ENCODE results near the gene CCDC83.

DNA sequence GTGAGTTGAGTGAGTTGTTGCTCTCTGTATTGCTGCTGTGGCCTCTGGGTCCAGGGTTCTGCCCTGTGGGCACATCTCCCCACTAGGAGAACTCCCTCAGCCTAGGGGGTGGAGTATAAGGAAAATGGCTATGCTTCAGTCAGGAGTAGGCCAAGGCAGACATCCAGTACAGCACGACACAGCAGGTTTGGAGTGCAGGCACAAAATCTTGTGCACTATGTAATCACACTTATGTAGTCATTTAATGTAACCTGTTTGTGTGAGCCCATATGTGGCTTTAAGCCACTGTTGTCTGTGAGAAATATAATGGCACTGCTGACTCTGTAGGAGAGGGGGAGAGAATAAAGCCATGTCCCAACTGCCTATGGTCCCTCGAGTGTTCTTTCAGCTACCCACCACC, 90.1 kb downstream of the CCDC83 start:
- no peak for TF ChIP-seq POLR2AphosphoS5 (IDR thresholded peaks at IDR 0.05; ENCODE audit: borderline replicate concordance, low read depth, low read length)
- no peak for TF ChIP-seq EZH2 (IDR thresholded peaks at IDR 0.05)

All from SK-N-MC (cell line).